HepG2 (cell line): ENCODE data around the gene TOP3B. TPM values are rescaled to one million over a fixed set of nuclear protein-coding genes. Genes with fewer than 3 reads are reported as not detected.

ENCODE experiments used
- CEBPB ChIP-seq: IDR thresholded peaks from 2 replicates; pipeline ENCODE4 v1.6.1; 2011; ENCODE audit warnings: low read depth, low read length, improper control_type of control experiment, borderline replicate concordance
- CENPBD1 ChIP-seq: sonication (generic); formaldehyde crosslinking; IDR thresholded peaks from 2 replicates; pipeline ENCODE4 v1.8.0; 2022; ENCODE audit warnings: missing genetic modification reagents, low read depth, mild to moderate bottlenecking, borderline replicate concordance
- DRAP1 ChIP-seq: IDR thresholded peaks from 2 replicates; pipeline ENCODE4 v1.6.1; 2016; ENCODE audit warnings: missing genetic modification reagents, missing compliant biosample characterization
- FOSL1 ChIP-seq: sonication (generic); formaldehyde crosslinking; IDR thresholded peaks from 2 replicates; pipeline ENCODE4 v1.9.0; 2021; ENCODE audit warnings: missing genetic modification reagents, borderline replicate concordance
- GTF2F1 ChIP-seq: fragments of 150-350 bp; IDR thresholded peaks from 2 replicates; pipeline ENCODE4 v1.6.1; 2014; ENCODE audit warnings: low read length
- MAFF ChIP-seq: IDR thresholded peaks from 2 replicates; pipeline ENCODE4 v1.6.1; 2011; ENCODE audit warnings: low read depth, low read length, improper control_type of control experiment
- MIXL1 ChIP-seq: IDR thresholded peaks from 2 replicates; pipeline ENCODE4 v1.6.1; 2016
- NFAT5 ChIP-seq: sonication (generic); formaldehyde crosslinking; IDR thresholded peaks from 2 replicates; pipeline ENCODE4 v1.4.0; 2020; ENCODE audit warnings: missing genetic modification reagents
- PRDM4 ChIP-seq: sonication (generic); formaldehyde crosslinking; IDR thresholded peaks from 2 replicates; pipeline ENCODE4 v1.9.0; 2021; ENCODE audit warnings: missing genetic modification reagents, borderline replicate concordance
- RORA ChIP-seq: sonication (generic); formaldehyde crosslinking; IDR thresholded peaks from 2 replicates; pipeline ENCODE4 v1.5.0; 2020; ENCODE audit warnings: mild to moderate bottlenecking, missing genetic modification reagents, moderate library complexity
- ZNF33A ChIP-seq: sonication (generic); formaldehyde crosslinking; IDR thresholded peaks from 2 replicates; pipeline ENCODE4 v1.5.1; 2020; ENCODE audit warnings: missing genetic modification reagents, mild to moderate bottlenecking, moderate library complexity, borderline replicate concordance
- ZNF530 ChIP-seq: sonication (generic); formaldehyde crosslinking; IDR thresholded peaks from 2 replicates; pipeline ENCODE4 v1.5.0; 2020; ENCODE audit warnings: low read depth, mild to moderate bottlenecking, missing genetic modification reagents
- ZNF704 ChIP-seq: sonication (generic); formaldehyde crosslinking; IDR thresholded peaks from 2 replicates; pipeline ENCODE4 v1.8.1; 2023; ENCODE audit warnings: mild to moderate bottlenecking, inconsistent platforms, moderate library complexity, missing genetic modification reagents, borderline replicate concordance
- polyA plus RNA-seq, 8 experiments: library from polyadenylated mRNA; depleted of rRNA in 3 of 8; stranded (reverse) in 7 of 8; unstranded in 1 of 8; fragments of >200 nt; fragmentation: Illumina TruSeq in 4 of 8; extraction: Trizol in 4 of 8; gene quantifications; 2 replicates each; pipeline versions ENCODE4 v1.2.1 to v1.2.3, GENCODE V29; 2011 to 2016; ENCODE audit warnings: low read depth in 4 of 8, missing spikeins in 1 of 8, mixed read lengths in 1 of 8; ENCODE audit not compliant: insufficient read depth in 1 of 8
- total RNA-seq, 5 experiments: library from RNA; depleted of rRNA; stranded (reverse); fragments of >200 nt; fragmentation: Illumina TruSeq; extraction: Trizol; gene quantifications; 2 replicates each; pipeline ENCODE4 v1.2.3, GENCODE V29; 2016; ENCODE audit warnings: low read depth in 1 of 5

The TOP3B gene
- total and polyA plus RNA-seq, 2 of the 13 experiments (the other 11 are each of a cell fraction or from before 2014, with no cell fraction given): 28.5 to 29.7 TPM

DNA sequence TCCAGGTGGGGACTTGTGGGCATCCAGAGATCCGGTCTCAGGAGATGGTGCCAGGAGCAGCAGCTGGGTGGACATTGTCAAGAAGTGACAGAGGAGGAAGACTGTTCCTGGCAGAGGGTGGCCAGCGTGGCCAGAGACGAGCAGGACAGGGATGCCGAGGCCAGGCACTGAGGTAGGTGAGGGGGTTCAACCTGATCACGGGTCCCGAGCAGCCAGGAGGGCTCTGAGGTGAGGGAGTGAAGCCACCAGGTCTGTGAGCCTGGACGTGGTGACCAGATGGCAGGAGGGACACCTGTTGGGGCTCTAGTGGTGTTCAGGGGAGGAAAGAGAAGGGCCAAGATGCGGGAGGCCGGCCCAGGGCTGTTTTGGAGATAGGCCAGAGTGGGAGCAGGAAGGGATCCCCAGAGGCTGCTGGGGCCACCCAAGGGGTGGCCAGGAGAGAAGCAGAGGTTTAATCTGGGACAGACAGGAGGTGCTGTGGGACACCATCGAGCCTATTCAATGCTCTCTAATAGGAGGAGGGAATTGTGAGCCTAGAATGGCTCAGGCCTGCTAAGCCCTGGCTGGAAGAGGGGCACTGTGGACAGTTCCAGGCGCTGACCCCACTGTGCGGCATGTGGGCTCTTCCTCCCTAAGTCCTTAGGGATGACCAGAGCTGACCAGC, 36.2 kb downstream of the TOP3B start (continued):
- no peak for TF ChIP-seq ZNF704 (CRISPR knock-in tag)
- no peak for TF ChIP-seq PRDM4 (CRISPR knock-in tag)
- no peak for TF ChIP-seq FOSL1 (CRISPR knock-in tag)
- TF ChIP-seq DRAP1 (CRISPR knock-in tag): no peak
- TF ChIP-seq MIXL1 (CRISPR knock-in tag): no peak
- no peak for TF ChIP-seq CEBPB
- TF ChIP-seq RORA (CRISPR knock-in tag): no peak
- TF ChIP-seq GTF2F1: no peak
- TF ChIP-seq NFAT5 (CRISPR knock-in tag): no peak
- no peak for TF ChIP-seq CENPBD1 (CRISPR knock-in tag)
- no peak for TF ChIP-seq MAFF
- TF ChIP-seq ZNF530 (CRISPR knock-in tag): no peak
- TF ChIP-seq ZNF33A (CRISPR knock-in tag): no peak
- TF ChIP-seq, all 625 proteins: peak for 0
